HG02981 (cell line): ENCODE results near the gene PRICKLE2.

Source experiments
- ATAC-seq: cut with Tn5 transposase; IDR thresholded peaks from one replicate; pipeline ENCODE4 v1.9.1; 2021; ENCODE audit warnings: mild to moderate bottlenecking, moderate library complexity; ENCODE audit not compliant: unreplicated experiment

Gene PRICKLE2

DNA sequence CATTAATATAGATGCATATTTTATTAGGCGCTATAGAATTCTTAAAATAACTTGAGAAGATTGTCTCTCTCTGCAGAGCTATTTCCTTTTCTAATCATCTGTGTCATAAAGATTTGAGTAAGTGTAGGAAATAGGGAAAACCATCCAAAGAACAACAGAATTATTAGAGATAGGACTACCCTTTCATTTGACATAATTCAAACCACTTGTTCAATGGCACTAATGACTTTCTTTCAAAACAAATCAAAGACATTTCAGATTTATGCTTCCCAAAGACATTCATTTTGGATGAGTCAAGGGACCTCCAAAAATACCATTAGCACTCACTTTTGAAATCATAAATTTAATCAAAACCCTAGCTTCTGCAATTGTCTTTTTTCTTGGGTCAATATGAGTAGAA is 29.5 kb downstream of the PRICKLE2 start:
- ATAC-seq = no peak

DNA sequence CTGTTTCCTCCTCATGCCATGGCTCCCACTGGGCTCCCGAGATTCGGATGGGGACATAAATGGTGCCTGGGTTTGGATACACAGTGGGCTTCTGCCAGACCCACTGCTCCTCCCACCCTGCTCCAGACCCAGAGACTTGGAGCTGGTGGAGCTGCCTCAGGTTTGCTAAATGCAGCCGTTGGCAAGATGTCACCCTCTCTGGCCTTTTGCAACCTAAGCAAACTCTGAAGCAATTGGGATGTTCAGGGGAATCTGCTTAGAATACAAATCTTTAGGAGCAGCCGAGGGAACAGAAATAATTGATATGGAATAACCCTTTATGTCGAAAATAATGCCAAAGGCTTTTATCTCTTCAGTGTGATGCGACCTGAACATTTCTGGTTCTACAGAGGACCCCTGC is 33.4 kb downstream of the PRICKLE2 start:
- no peak for ATAC-seq

DNA sequence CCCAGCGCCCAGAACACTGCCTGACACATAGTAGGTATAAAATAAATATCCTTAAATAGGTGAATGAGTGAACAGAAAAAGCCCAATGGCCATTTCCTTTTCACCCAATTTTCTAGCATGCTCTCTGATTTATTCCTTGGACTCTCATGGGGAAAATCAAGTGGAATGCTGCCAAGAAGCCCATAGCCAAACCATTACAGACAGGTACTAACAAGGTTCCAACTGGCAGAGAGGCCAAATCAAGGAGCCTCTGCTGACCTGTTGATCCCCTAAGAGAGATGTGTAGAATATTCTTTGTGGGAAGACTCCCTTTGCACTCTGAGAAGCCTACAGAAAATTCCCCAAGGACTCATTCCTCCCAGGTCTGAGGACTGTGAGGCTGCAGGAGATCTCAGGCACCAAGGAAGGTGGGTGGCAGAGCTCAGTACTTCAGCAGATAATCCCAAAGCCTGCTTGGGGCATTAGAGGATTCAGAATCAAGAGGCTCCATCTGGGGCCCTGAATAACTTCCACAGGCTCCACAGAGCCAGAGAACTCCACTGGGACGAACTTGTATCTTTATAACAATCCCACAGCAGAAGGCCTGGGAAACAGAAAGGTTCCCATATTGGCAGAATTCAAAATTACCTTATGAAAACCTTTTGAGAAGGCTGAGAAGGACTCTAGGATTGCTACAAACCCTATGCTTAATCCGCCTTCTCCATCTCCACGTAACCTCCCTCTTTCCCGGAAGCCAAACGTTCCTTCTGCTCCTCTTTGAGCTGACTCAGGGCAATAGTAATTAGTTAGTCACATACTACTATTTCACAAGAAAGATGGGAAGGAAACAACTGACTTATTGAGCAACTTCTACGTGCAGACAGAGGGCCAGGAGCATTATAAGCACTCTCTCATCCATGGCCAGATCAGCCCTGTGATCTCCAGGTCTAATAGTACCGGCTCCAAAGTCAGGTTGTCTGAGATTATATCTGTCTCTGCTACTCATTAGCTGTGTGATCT is 34.5 kb downstream of the PRICKLE2 start:
- ATAC-seq = no peak

DNA sequence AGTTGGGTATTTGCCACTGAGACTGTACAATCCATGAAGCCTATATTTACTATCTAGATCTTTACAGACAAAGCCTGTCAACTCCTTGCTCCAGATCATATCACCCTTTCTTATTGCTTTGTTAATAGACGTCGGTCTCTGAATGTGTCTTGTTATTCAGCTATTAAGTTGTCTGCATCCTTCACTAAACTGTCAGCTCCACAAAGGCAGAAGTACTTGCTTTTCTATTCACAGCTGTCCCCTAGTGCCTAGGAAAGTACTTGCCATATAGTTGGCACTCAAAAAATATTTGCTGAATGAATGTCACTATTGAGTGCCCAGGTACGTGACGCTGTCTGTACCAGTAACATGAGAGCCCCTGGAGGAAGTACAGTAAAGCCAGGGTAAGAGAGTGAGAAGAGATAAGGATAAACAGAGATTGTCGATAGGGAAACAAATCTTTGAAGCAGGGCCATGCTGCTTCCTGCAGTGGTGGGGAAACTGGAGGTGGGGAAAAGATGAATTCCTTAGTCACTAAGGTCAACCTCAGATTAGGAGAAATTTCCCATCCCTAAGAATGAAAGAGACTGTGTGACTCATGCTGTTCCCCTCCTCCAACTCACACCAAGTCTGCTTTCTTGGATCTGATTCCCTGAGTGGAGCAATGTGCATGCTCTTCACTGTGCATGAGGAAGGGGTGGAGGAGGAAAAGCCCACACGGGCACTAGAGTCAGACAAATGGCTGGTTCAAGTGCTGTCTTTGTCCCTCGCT is 36.3 kb downstream of the PRICKLE2 start:
- no peak for ATAC-seq

DNA sequence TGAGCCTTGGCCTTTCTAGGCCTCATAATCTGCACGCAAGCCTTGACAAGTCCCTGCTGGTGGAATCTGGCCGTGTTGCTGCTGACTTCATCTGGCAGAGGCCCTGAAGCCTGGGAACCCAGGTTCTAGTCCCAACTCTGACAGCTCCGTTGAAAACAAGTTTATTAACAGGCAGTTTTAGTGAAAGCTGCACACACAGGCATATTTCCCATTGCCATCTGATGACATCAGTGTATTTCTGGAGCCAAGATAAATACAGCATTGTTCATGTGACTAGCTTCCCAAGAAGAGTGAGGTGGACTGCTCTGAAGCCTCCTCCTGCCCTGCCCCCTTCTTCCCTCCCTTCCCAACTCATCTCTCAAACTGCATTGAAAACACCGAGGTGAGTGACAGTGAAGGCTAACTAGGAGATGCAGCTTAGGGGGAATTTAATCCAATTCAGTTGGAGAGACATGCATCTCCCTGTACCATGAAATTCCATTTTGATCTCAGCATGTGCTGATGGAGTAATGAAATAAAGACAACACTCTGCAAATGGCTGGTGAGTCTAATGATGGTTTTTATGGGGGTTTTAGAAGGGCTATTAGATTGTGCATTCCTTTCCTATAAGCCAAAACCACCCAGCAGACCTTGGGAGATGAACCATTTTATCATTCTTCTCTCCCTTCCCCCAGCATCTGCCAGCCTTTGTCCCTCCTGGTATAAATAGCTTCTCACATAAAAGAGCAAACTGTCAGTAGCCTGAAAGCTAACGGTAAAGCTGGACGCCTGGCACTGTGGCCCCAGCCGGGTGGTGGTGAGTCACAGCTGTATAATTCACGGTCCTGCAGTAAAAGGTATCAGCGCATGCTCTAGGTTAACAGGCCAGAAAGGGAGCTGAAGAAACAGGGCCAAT is 38.0 kb downstream of the PRICKLE2 start:
- no peak for ATAC-seq

DNA sequence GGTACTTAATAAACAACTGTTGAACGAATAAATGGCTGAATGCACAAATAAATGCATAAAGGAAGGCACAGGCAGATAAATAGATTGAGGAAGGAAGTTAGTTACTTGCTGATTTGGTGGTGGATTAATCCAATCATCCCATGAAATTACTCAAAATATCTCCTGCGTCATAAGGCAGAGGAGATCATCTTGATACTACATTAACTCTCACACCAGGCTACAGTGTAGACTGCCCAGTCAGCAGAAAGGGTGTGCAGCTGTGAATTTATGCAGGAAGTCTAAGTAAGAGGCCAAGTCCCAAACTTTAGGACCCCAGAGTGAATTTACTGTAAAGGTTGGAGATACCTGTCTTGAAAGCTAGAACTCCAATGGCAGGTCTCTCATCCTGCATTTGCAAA is 38.6 kb downstream of the PRICKLE2 start:
- ATAC-seq = no peak

DNA sequence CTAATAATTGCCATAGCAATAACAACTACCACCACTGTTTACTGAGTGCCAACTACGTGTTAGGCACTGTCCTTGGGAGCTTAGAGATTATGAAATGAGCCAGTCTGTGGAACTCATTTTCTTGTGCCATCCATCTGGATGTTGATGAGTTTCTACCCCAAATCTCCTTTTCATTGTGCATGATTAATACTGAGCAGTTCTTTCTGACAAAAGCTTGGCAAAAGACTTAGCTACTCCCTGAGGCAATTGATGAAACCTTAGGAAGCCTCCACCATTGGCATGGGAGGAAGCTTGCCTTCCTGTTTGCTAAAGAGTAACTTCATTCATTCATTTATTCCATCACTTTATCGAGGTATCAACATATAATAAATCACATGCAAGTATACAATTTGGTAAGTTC is 39.8 kb downstream of the PRICKLE2 start:
- ATAC-seq = no peak

DNA sequence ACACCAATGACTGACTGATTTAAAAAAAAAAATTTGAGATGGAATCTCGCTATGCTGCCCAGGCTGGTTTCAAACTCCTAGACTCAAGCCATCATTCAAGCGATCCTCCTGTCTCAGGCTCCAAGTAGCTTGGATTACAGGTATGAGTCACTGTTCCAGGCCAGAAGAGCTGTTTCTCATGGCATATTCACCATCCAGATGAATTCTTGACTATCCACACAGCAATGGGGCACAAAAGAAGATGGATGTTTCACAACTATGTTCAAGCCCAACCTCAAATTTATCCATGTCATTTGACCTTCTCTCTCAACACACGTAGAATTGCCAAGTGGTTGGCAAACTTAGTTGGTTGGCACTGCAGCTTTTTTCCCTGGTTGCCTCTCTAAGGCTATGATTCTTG is 40.6 kb downstream of the PRICKLE2 start:
- no peak for ATAC-seq

DNA sequence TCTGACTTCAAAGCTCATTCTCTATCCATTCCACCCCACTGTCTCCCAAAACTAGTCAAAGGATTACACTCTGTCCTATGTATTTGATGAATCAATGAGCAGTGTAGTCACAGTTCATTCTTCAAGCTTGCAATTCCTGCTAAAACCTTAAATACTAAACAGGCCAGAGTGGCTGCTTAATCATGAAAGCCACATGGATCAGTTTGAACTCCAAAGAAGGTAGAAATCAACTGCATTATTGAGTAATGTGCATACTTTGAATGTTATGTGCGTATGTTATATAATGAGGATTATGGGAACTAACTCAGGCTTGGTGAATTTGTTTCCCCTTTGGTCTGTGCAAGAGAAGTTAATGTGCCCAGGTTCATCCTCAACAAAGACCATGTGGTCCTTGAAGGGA is 45.4 kb downstream of the PRICKLE2 start:
- no peak for ATAC-seq

DNA sequence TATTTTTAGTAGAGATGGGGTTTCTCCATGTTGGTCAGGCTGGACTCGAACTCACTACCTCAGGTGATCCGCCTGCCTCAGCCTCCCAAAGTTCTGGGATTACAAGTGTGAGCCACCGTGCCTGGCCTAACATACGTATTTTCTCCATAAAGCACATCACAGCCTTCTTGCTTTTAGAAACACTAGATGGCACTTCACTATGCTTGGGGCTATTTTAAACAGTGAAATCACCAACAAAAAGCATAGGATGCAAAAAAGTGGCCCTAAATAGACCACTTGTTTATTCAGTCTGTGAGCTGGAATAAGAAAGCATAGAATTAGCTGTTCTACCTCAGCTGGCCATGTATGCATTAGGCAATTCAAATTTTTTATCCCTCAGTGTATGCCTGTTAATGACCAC is 46.0 kb downstream of the PRICKLE2 start:
- ATAC-seq = no peak

DNA sequence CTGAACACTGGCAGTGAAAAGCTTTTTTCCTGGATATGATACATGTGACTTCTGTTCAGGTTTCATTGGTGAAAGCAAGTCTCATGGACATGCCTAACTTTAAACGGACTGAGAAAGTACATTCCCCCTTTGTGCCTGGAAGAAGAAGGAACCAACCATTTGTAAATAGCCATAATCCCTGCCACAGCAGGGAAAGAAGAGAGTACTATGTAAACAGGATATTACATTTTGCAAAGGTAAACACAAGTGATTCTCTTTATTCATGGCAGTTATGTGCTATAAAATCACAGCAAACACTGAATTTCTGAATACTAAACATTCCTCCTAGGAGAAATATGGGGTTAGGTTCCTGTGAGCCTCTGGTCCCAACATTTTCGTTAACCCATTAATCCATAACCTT is 46.8 kb downstream of the PRICKLE2 start:
- ATAC-seq = no peak

DNA sequence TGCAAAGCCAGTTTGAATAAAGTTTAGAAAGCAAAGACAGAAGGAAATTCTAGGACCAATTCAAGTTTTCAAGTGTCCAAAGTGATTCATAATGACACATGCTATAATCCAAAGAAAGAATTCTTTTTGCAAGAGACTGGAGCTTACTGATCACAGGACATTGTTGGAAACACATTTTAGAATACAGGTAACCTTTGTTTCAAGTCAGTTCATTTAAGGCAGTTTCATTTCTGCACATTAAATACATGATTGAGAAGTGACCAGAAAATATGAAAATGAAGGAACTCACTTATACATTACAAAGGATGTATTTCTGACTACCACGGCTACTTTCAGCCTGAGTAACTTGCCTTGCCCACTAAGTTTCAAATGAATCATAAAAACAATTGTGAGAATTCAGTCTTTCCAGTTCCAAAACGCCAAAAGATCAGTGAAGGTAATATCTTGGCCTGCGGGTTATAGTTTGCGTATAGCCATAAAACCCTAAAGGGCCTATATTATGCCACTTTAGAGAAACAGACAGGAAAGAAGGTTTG is 48.7 kb downstream of the PRICKLE2 start:
- no peak for ATAC-seq

DNA sequence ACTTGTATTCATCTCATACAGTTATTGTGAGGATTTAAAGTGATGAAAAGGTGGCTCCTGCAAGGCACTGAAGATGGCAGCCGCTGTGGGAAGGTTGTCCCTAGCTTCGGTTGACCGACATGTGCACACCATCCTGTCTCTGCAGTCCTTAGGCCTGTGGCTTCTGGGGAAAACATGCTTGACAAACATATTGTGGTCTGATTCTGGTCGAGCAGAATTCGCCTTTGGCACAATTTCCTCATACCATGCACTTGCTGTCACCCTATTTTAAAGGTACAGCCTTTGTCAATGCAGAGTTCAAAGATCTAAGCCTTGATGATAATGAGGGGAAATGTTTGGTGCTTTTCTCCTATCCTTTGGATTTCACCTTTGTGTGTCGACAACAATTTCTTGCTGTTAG is 50.9 kb downstream of the PRICKLE2 start:
- ATAC-seq = no peak

DNA sequence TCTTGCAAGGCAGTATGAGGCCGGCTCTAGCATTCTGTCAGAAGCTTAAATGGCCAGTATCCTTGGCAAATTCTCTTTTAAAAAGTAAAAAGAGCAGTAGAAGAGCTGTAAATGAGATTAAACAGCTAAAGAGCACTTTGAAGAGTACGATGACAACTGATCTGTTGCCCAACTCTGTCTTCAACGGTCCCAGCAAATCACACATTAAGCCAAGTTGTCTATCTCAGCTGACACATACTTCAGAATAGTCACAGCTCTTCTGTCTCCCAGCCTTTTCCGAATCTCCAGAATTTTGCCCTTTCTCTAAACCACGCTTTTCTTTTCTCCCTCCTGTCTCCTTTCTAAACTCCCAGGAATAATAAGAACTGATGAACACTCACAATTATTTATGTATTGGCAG is 51.7 kb downstream of the PRICKLE2 start:
- ATAC-seq = no peak

DNA sequence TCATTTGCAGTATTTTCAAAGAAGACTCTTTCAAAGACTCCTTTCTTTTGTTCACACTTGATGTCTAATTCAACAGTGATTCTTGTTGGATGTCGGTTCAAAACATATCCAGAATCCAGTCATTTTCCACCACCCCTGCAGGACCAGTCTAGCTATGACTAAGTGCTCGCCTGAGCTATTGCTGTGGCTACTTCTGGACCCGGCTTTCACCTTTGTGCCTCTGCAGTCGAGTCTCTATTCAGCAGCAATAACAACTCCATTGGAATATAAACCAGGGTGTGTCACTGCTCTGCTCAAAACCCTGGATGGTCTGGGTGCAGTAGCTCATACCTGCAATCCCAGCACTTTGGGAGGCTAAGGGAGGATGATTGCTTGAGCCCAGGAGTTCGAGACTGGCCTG is 55.0 kb downstream of the PRICKLE2 start:
- no peak for ATAC-seq

DNA sequence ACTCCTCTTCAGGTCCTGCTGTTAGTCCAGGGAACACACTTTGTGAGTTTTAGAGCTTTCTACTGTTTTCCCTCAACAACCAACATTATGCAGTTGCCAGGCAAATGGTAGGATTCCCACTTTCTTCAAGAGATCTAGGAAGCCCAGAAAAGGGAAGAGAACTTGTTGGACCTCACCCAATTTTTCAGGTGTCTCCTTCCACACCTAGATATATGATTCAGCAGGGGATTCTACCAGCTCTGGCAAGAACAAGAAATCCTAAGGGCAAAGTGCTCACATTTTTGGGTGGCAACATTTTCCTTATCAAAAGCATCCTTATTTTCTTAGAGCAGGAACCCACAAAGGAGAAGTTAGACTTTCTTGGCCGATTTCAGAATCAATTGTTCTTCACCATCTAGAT is 57.4 kb downstream of the PRICKLE2 start:
- no peak for ATAC-seq

DNA sequence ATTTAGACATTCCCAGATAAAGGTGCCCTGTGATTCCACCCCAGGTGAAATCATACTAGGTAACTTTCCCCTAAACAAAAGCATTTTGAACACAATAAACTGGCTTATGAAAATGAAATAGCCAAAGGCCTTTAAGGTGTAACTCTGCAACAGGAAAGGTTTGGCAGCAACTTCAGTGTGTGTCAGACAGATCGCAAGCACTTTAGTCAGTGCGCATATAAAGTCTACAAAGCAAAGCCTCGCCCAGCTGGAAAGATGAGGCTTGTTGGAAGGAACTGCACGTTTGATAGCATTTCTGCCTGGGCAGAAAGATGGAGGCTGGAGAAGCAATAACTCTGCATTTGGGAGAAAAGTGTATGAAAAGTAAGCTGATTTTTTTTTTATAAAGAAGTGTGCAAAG is 57.9 kb downstream of the PRICKLE2 start:
- ATAC-seq = no peak

DNA sequence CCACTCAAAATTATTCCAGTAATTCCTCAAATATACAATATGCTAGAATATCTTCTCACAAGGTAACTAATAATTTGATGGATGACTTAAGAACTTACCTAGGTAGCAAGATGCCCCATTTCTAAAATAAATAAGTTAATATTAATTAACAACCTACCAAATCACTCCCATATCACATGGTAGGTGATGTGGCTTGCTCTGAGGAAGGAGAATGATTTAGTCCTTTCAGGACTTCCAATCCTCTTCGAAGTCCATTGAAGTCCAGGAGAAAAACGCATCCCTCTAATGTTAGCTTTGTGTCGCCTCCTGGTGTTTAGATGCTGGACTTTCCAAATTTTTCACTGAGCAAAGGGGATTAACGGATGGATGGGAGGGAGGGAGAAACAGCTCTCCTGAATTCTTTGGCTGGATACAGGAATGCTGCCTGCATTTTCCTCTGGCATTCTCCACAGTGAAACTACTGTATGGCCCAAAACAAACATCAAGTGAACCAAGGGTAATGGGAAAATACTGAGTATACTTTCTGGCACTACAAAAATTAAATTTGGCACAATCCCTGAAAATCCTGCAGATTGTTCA is 58.6 kb downstream of the PRICKLE2 start:
- ATAC-seq = no peak

DNA sequence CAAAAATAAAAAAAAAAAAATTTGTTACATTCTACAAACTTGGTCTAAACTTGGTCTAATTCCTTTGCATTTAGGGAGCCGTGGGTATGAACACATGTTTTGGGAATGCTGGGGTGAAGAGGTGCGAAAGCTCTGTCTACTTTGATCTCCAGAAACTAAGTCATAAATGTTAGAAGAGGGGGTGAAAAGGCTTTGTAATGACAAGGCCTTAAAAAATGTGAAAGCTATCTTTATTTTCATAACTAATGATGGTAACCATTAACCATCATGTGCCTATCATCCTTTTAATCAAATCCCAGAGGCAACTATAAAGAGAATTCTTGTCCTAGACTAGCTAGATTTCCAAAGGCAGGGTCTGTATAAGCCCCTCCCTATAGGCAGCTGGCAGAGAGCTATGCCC is 60.9 kb downstream of the PRICKLE2 start:
- no peak for ATAC-seq

DNA sequence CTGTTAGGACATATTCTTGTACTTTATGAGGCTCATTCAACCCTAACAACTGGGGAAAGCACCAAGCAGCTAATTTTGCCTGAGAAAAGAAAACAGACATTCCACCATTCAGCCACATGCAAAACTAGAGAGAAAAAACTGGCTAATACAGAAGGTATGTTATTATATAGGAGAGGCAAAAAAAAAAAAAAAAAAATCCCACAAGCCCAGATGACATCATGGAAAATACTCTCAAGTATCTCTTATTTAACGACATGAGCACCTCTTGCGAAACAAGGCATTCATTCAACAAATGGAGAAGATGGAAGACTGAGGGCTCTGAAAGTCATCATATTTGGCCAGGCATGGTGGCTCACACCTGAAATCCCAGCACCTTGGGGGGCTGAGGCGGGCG is 61.5 kb downstream of the PRICKLE2 start:
- ATAC-seq = no peak
